Islet precursor cell (in vitro differentiated cells): ENCODE measurements around the gene MCF2L.
"Not testable (repeated sequence)": the region's sequence is repeated elsewhere in the genome, so short reads cannot be mapped to it uniquely, and the experiment has no call there.

Experiments used
- DNase-seq: peaks from one replicate; pipeline ENCODE4 v3.0.0-alpha.2; 2018

The MCF2L gene

GRCh38 chr13:113053801-113054604 is 85.0 kb downstream of the MCF2L start:
- no peak for DNase-seq

- no peak for DNase-seq
Measured at GRCh38 chr13:113057084-113057483, 88.1 kb downstream of the MCF2L start.

GRCh38 chr13:113057559-113057958 is 88.5 kb downstream of the MCF2L start:
- not testable (repeated sequence) for DNase-seq

- DNase-seq: no peak
Measured at GRCh38 chr13:113058129-113058987, 89.3 kb downstream of the MCF2L start.

- no peak for DNase-seq
Measured at GRCh38 chr13:113058988-113059850, 90.2 kb downstream of the MCF2L start.

- DNase-seq: no peak
Measured at GRCh38 chr13:113059891-113060290, 90.9 kb downstream of the MCF2L start.

GRCh38 chr13:113060557-113061270 is 91.7 kb downstream of the MCF2L start:
- DNase-seq: no peak

- no peak for DNase-seq
Measured at GRCh38 chr13:113061271-113061625, 92.2 kb downstream of the MCF2L start.

GRCh38 chr13:113061796-113062425 is 92.9 kb downstream of the MCF2L start:
- no peak for DNase-seq

- no peak for DNase-seq
Measured at GRCh38 chr13:113062691-113063090, 93.7 kb downstream of the MCF2L start.

- DNase-seq: no peak
Measured at GRCh38 chr13:113063091-113063491, 94.1 kb downstream of the MCF2L start.

GRCh38 chr13:113064000-113064533 is 95.1 kb downstream of the MCF2L start:
- DNase-seq: no peak

GRCh38 chr13:113064534-113065405 is 95.8 kb downstream of the MCF2L start:
- no peak for DNase-seq

GRCh38 chr13:113065406-113066141 is 96.6 kb downstream of the MCF2L start:
- DNase-seq: no peak

- no peak for DNase-seq
Measured at GRCh38 chr13:113066142-113066455, 97.1 kb downstream of the MCF2L start.

- DNase-seq: no peak
Measured at GRCh38 chr13:113066746-113067145, 97.7 kb downstream of the MCF2L start.

- DNase-seq: no peak
Measured at GRCh38 chr13:113069861-113070805, 101.1 kb downstream of the MCF2L start.

GRCh38 chr13:113070855-113071254 is 101.8 kb downstream of the MCF2L start:
- no peak for DNase-seq

- DNase-seq: no peak
Measured at GRCh38 chr13:113072376-113072775, 103.4 kb downstream of the MCF2L start.
